SU-DHL-6 (cell line): ENCODE measurements around the gene SPTLC2.

Source experiments
- H2AFZ ChIP-seq: fragments of 200-600 bp; sonication (generic); 2 replicates; pipeline ENCODE4 v1.6.1; 2014; ENCODE audit warnings: low read depth, mild to moderate bottlenecking, moderate library complexity, mixed read lengths, antibody characterized with exemption, low read length; ENCODE audit not compliant: severe bottlenecking
- H3F3A ChIP-seq: fragments of 200-600 bp; shearing (Covaris generic); 2 replicates; pipeline ENCODE4 v1.6.0; 2016; ENCODE audit warnings: antibody characterized with exemption, mild to moderate bottlenecking; ENCODE audit not compliant: insufficient read depth
- H3K27ac ChIP-seq: fragments of 200-600 bp; sonication (generic); 2 replicates; pipeline ENCODE4 v1.5.1; 2016; ENCODE audit warnings: low read depth, mild to moderate bottlenecking, low read length, moderate library complexity, mixed read lengths
- H3K27me3 ChIP-seq: fragments of 200-600 bp; sonication (generic), shearing (Covaris generic); 2 replicates; pipeline ENCODE4 v1.6.0; 2014; ENCODE audit warnings: mild to moderate bottlenecking, low read length
- H3K36me3 ChIP-seq: fragments of 200-600 bp; sonication (generic); 2 replicates; pipeline ENCODE4 v1.6.1; 2014; ENCODE audit warnings: mild to moderate bottlenecking, low read length, mixed read lengths
- H3K4me2 ChIP-seq: fragments of 300-600, 200-600 bp; shearing (Covaris generic), sonication (generic); 2 replicates; pipeline ENCODE4 v1.6.0; 2014; ENCODE audit warnings: low read length, low read depth, mild to moderate bottlenecking; ENCODE audit not compliant: poor library complexity, severe bottlenecking
- H3K4me3 ChIP-seq: fragments of 200-600 bp; sonication (generic); 2 replicates; pipeline ENCODE4 v1.5.1; 2014; ENCODE audit warnings: antibody characterized with exemption, low read length, mild to moderate bottlenecking, mixed read lengths; ENCODE audit not compliant: insufficient read depth, poor library complexity, severe bottlenecking
- H3K79me2 ChIP-seq: fragments of 200-600 bp; sonication (generic); 2 replicates; pipeline ENCODE4 v1.6.1; 2014; ENCODE audit warnings: mild to moderate bottlenecking, low read length, moderate library complexity; ENCODE audit not compliant: insufficient read depth
- H3K9ac ChIP-seq: fragments of 200-600 bp; sonication (generic); 2 replicates; pipeline ENCODE4 v1.7.0; 2014; ENCODE audit warnings: mild to moderate bottlenecking, low read length
- H3K9me2 ChIP-seq: fragments of 200-600 bp; sonication (generic); replicated peaks from 2 replicates; pipeline ENCODE4 v1.6.1; 2014; ENCODE audit warnings: low read length; ENCODE audit not compliant: insufficient read depth
- H3K9me3 ChIP-seq: fragments of 200-600 bp; sonication (generic); 2 replicates; pipeline ENCODE4 v1.6.1; 2014; ENCODE audit warnings: low read length, mixed read lengths; ENCODE audit not compliant: insufficient read depth
- H4K20me1 ChIP-seq: fragments of 200-600 bp; sonication (generic); 2 replicates; pipeline ENCODE4 v1.6.1; 2014; ENCODE audit warnings: low read depth, mild to moderate bottlenecking, antibody characterized with exemption, low read length, moderate library complexity, mixed read lengths
- CTCF ChIP-seq: fragments of 200-600 bp; sonication (generic); IDR thresholded peaks from one replicate; pipeline ENCODE4 v1.5.1; 2017; ENCODE audit warnings: antibody characterized with exemption, mild to moderate bottlenecking, low read length, moderate library complexity; ENCODE audit not compliant: insufficient read depth, poor library complexity, severe bottlenecking
- EZH2phosphoT487 ChIP-seq: fragments of 200-600 bp; sonication (generic), shearing (Covaris generic); conservative IDR thresholded peaks from 2 replicates; pipeline ENCODE4 v1.6.1; 2018; ENCODE audit warnings: mild to moderate bottlenecking, antibody characterized with exemption, low read length, moderate library complexity, mixed read lengths

The SPTLC2 gene

GRCh38 chr14:77559381-77559780 is 57.1 kb downstream of the SPTLC2 start:
- Histone ChIP-seq H2AFZ (no peak overlapping the region), H3F3A (no peaks in the 10 kb centered on the region; the same call in 1 of the 2 replicates), H3K4me2 (no peak overlapping the region), H3K27ac (no peak overlapping the region), H3K36me3 (peaks cover 6% of the 10 kb centered on the region; the same call in 1 of the 2 replicates), H4K20me1 (no peaks in the 10 kb centered on the region), H3K4me3 (no peak overlapping the region), H3K9me2 (no peaks in the 10 kb centered on the region), H3K79me2 (no peaks in the 10 kb centered on the region), H3K9ac (no peak overlapping the region), H3K9me3 (no peaks in the 10 kb centered on the region), H3K27me3 (no peaks in the 10 kb centered on the region)
- no peak for TF ChIP-seq CTCF
- no peak for TF ChIP-seq EZH2phosphoT487

DNA sequence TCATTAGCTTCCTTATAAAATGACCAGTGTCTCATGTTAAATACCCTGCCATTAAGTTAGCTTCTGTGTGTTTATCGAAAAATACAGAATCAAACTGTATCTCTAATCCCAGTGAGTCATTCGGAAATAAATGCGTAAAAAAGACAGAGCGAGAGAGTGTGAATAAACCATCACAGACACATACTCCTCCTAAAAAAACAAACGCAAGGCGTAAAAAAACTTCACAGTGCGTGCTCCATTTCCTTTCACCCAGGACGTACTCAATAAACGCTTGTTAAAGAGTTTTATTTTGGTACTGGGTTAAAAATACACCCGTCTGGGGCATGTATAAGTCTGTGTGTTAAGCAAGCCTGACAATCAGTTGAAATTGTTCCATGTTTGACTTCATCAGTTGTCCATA is 59.0 kb downstream of the SPTLC2 start:
- Histone ChIP-seq H3F3A (no peaks in the 10 kb centered on the region; the same call in 1 of the 2 replicates), H4K20me1 (no peaks in the 10 kb centered on the region), H3K4me3 (no peak overlapping the region), H3K27me3 (no peaks in the 10 kb centered on the region), H2AFZ (no peak overlapping the region), H3K79me2 (no peaks in the 10 kb centered on the region), H3K9ac (no peak overlapping the region), H3K27ac (no peak overlapping the region), H3K9me3 (no peaks in the 10 kb centered on the region), H3K4me2 (no peak overlapping the region), H3K36me3 (peaks cover 6% of the 10 kb centered on the region; the same call in 1 of the 2 replicates), H3K9me2 (no peaks in the 10 kb centered on the region)
- no peak for TF ChIP-seq EZH2phosphoT487
- TF ChIP-seq CTCF: no peak

DNA sequence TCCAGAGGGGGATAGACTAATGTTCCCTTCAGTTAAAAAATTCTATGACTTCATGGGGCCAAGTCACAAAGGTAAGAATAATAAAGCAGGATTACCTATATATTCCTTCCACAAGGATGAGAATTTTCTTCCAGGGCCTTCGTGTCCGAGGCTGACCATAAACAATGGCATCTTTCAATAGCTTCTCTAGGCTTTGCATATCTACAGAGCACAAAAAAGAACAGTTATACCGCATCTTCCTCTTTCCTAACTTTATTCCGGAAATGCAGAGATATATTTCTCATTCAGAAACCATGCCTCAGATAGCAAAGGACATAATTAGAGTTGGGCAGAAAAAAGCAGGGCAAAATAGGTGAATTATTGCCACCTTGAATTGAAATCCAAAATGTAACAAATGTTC is 59.5 kb downstream of the SPTLC2 start:
- no peaks in the 10 kb centered on the region for H3K27me3 ChIP-seq
- H3F3A ChIP-seq: no peaks in the 10 kb centered on the region; the same call in 1 of the 2 replicates
- H3K79me2 ChIP-seq: no peaks in the 10 kb centered on the region
- H3K9ac ChIP-seq: no peak overlapping the region
- no peak overlapping the region for H3K4me3 ChIP-seq
- H3K9me2 ChIP-seq: no peaks in the 10 kb centered on the region
- H3K36me3 ChIP-seq: peaks cover 6% of the 10 kb centered on the region; the same call in 1 of the 2 replicates
- no peak overlapping the region for H3K27ac ChIP-seq
- H2AFZ ChIP-seq: no peak overlapping the region
- no peak for TF ChIP-seq CTCF
- TF ChIP-seq EZH2phosphoT487: no peak
- H3K9me3 ChIP-seq: no peaks in the 10 kb centered on the region
- no peak overlapping the region for H3K4me2 ChIP-seq
- no peaks in the 10 kb centered on the region for H4K20me1 ChIP-seq
